Stimulated activated naive CD8-positive, alpha-beta T cell treated with anti-CD3 and anti-CD28 coated beads, Interleukin-15, Interleukin-2, amounts not matched to agents 100 U/mL and 50 U/mL, for 24 hours (primary cell): Measurements from ENCODE around the gene LMNA.
A peak's percentile ranks its signal among the peaks of the same experiment; 100 is the strongest.

Experiments used
- ATAC-seq: fragments of 150-1000 bp; cut with Tn5 transposase; one replicate; pipeline ENCODE4 v1.10.0; 2021
- DNase-seq: peaks from one replicate; pipeline ENCODE4 v3.0.0; 2021

LMNA gene

DNA sequence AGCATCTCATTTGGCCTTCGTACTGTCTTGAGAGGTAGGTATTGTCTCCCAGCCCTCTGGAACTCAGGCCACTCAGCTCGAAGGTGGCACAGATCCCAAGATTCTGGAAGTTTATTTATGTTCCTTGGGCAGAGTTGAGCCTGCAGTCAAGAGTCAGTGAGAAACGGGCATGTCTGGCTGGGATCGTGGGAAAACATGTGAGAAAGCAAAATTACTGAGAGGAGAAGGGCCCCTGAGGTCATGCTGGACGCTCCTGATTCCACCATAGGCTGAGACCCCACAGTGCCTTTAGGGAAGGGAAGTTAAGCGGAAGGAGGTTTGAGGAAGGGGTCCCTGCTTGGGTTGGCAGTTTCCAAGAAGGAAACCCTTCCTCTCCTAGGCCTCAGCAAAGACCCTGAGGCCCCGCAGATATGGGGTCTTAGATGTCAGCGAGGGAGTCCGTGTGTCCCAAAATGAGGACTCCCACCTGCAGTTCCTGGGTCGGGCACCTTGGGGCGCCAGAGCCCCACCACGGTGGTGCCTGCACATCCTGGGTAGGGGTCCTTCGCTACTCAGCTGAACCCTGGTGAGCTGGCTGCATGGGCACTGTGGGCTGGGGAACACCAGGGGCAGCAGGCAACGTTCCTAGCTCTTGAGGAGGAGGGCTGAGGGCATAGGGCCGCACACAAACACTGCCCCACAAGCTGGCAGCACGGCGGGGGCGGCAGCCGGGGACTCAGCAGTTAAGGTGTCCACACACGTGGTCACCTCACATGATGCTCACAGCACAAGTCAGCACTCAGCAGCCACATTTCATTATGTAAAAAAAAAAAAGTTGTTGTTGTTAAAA, 26.6 kb downstream of the LMNA start:
- DNase-seq (peak; percentile 69), ATAC-seq (no peak)

DNA sequence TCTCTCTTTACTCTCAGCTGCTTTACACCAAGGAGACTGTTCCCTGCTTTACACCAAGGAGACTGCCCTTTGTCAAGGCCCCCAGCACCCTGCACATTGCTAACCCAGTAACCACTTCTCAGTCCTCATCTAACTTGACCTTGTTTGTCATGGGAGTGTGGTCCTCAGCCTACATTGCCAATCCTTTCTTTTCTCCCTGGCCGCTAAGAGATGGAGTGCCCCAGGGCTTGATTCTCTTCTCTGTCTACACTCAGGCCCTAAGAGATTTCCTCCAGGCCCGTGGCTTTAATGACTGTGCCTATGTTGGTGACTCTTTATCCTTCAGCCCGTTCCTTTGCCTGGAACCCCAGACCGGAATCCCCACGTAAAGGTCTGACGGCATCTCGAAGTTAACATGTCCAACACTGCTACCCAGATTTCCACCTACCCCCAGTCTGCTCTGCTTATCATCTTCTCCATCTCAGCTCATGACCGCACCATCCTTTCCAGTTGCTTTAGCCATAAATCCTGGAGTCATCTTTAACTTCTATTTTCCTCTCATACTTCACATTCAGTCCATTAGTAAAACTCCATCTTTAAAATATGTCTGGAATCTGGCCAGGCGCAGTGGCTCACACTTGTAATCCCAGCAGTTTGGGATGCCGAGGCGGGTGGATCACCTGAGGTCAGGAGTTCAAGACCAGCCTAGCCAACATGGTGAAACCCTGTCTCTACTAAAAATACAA, 29.4 kb downstream of the LMNA start:
- DNase-seq (no peak), ATAC-seq (no peak)

DNA sequence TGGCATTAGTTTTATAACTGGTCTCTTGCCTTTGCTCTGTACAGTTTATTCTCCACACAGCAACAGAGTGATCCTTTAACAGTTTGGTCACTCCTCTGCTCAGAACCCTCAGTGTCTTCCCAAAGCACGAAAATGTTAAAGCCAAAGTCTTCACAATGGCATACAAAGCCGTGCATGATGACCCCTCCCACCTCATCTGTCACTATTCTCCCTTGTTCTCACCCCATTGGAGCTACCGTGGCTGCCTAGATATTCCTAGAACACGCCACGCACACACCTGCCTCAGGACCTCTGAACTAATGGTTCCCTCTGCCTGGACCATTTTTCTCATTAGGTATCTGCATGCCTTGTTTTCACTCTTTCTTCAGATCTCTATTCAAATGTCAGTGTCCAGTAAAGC, 30.2 kb downstream of the LMNA start:
- ATAC-seq = no peak
- no peak for DNase-seq

DNA sequence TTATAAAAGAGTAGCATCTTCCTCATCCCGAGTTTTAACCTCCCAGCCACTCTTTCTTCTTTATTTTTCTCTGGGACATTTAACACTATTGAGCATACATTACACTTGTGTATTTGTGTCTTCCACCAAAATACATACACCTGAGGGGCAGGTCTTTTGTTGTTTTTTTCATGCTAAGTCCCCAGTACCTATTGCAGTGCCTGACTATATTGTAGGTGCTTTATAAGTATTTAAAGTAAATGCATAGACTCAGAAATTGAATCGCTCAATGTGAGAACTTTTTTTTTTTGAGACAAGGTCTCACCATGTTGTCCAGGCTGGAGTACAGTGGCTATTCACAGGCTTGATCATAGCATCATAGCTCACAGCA, 31.1 kb downstream of the LMNA start:
- ATAC-seq (no peak), DNase-seq (no peak)

DNA sequence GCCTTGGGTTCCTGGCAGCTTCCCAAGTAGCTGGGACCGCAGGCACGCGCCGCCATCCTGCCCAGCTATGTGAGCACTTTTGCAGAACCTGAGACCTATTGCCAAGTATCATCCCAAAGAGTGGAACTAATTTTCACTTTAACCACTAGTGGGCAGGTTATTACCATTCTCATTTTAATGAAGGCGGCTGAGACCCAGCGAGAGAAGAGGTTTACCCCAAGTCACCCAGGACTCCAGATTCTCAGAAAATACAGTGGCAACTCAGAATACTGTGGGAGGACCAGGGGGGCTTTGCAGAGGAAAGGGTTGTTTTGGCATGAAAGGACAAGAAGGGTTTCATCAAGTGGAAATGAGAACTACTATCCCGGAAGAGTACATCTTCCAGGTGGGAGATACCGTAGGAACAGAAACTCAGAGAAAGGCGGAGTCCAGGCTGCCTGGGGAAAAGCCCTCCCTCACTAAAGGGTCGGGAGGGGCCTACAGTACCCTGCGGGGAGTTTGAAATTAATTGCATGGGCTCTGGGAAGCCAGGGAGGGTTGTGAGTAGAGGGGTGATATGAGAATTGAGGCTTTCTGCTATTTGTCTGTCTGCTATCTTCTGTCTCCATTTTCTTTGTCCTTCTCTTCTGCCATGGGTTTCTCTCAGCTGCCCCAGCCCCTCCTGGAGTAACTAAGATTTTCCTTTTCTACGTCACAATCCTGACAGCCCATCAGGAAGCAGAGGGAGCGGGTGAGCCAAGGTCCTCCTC, 31.7 kb downstream of the LMNA start:
- peak; percentile 51 for DNase-seq
- peak; percentile 78 for ATAC-seq

DNA sequence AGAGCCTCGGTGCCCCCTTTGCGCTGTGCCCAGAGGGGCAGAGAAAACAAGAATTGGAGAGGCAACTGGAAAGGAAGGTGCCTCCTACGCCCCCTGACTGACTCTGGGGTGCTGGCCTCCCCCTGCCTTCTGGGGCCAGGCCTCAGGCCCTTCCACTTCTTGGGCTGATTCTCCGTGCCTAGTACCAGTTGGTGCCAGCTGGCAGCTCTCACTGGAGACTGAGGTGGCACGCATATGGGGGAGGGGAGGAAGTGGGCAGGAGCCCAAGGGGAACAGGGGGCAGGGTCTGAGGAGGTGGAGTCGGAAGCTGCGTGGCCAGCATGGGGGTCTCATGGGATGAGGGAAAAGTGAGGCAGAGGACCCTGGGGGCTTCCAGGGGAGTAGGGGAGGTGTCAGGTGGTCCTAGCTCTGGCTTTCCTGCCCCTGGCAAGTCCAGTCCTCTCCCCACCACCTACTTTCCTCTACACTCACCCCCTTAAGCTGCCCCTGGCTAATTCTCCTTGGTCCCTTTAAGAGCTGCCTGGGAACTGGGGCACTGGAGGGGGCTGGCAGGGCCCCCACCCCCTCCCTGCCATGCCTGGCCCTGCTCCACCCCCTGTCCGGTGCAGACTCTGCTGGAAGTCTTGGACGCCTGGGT, 32.4 kb downstream of the LMNA start:
- ATAC-seq = no peak
- peak; percentile 55 for DNase-seq

DNA sequence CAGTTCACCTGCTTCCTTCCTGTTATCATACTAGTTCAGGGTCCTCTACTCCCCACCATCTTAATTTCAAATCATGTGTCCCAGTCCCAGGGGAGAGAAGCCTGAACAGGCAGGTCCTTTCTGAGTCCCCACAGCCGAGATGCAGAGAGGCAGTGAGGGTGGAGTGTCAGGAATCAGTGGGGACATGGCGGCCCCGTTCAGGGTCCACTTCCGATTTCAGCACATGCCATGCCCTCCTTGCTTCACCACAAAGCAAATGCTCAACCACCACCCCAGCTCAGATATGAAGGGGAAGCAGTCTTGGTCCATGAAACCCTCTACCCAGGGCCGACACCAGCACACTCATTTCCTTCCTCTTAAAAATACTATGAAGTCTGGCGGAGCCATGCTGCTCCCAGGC, 33.7 kb downstream of the LMNA start:
- ATAC-seq (no peak), DNase-seq (no peak)

DNA sequence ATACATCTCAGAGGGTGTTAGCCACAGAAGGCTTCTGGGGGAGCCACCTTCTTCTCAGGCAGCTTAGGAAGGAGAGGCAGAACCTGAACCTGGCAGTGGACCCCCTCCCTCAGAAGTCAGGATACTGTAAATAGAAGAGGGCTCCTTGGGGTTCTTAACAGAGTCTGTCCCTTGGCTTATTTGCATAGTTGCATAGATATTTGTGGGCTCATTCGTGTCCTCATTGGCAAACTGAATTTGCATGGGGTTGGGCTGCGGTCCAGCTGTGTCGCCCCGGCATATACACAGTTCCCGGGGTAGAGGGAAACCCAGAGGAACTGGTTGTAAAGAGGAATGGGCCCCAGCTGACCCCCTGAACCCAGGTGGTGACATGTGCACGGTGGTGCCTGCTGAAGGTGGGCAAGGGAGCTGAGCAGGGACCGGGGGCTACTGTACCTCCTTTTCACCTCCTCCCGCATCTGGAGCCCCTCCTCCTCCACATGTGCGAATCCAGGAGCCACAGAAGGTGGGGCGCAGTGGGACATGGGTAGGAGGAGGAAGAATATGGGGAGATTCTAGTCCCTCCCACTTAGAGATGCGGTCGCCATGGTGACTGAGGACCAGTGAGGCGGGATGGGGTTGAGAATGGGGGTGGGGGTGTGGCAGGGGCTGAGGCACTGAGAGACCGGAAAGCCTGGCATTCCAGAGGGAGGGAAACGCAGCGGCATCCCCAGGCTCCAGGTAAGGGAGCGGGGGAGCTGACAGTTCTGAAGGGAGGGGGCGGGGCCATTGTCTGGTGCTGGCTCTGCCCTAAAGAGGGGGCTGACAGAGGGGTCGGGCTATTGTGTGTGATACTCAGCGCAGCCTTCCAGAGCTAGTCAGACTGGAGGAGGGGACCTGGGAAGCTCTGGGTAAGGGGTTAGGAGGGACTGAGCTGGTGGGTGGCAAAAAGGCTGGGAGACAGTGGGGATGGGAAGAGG, 35.1 kb downstream of the LMNA start:
- peak; percentile 10 for ATAC-seq
- DNase-seq = no peak

DNA sequence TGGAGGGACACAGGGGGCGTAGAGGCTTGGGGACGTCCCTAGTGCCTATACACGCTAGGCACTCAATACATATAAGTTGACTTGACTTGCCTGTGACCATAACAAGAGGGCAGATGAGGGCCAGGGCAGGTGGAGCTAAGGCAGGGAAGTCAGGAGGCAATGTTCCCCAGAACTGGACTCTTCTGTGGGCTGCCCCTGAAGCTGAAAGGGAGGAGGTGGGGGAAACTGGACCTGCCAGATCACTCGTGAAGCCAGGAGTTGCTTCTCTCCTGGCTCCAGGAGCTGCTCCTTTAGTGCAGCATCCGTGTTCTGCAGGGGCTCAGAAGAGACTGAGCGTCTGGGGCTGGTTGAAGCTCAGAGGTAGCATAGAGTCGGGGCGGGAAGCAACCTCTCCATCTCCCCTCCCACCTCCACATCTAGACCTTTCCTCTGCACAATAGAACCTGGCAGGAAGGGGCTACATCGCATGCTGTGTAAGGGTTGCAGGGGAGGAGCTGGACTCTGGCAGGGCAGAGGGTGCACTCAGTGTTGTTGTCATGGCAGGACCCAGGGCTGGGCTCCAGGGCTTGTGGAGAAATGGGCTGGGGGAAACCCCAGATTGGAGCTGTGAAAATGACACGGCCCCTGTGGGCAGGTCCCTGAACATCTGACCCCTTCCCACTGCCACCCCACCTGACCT, 36.0 kb downstream of the LMNA start:
- ATAC-seq (peak; percentile 14), DNase-seq (peak; percentile 60)

DNA sequence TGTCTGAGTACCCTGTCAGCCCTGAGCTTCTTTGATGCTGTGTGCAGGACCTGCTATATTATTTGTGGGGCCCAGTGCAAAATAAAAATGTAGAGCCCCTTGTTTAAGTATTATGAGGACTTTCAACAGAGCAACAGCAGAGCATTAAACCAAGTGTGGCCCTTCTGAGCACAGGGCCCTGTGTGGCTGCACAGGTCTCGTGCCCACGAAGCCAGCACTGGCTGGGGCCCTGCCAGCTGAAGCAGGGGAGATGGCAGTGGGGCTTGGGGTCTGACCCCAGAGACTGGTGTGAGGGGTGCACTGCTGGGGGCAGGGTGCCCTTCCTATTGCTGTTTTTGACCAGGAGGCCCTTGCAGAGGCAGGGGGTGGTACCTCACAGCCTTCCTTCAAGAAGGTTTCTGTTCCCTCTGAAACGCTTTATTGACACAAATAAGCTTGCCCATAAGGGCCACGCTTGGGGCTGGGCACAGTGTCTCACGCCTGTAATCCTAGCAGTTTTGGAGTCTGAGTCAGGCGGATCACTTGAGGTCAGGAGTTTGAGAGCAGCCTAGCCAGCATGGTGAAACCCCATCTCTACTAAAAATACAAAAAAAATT, 36.7 kb downstream of the LMNA start:
- DNase-seq (no peak), ATAC-seq (no peak)

DNA sequence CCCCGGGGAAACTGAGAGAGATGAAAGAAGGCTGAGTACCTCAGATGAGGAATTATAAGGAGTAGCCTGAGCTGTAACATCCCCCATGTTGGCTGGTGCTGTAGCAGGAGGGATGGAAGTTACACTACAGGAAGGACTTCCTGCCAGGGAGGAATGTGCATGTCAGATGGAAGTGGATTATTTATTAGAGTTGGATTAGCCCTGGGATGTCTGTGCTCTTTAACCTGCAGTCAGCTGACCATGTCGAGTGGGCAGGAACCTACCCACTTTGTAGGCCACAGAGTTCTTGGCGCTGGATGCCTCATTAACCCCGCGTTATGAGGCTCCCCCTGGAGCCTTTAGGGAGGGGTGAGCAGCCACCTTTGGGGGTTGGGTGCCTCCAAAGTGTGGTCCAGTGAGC, 38.1 kb downstream of the LMNA start:
- DNase-seq = peak; percentile 60
- peak; percentile 33 for ATAC-seq

DNA sequence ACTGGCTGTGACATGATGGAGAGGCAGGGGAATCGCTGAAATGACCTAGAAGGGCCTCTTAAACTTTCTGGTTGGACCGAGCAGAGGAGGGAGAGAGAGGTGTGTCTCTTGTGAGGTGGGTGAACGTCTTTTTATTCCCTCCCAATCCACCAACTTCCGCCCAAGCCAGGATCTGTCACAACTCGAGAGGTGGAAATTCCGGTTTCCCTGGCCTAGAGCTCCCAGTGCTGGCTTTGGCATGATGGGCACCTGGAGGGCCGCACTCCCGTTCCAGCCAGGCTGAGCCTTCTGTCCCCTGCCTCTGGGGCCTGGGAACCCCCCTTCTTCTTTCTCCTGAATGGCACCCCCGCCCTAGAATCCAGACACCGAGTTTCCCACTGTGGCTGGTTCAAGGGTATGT, 38.9 kb downstream of the LMNA start, which contains the start of gene SEMA4A:
SEMA4A (plus strand) TSS at position 224 of the 400 bp plus-strand sequence. CDS start 994 bp downstream, outside the sequence.
- ATAC-seq (no peak), DNase-seq (no peak)

DNA sequence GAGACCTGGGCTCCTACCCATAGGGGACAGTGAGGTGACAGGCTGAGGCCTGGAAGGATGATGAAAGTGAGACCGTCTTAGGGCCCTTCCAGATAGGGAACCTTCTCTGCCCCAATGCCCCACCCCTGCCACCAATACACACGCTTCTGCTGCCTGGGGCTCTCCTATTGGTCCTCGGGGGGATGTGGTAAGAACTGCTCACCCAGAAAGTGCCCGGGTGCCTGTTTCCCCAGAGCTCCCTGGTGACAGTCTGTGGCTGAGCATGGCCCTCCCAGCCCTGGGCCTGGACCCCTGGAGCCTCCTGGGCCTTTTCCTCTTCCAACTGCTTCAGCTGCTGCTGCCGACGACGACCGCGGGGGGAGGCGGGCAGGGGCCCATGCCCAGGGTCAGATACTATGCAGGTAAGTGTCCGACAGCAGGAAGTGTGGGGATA, 39.8 kb downstream of the LMNA start:
- ATAC-seq (peak; percentile 88), DNase-seq (peak; percentile 81)

DNA sequence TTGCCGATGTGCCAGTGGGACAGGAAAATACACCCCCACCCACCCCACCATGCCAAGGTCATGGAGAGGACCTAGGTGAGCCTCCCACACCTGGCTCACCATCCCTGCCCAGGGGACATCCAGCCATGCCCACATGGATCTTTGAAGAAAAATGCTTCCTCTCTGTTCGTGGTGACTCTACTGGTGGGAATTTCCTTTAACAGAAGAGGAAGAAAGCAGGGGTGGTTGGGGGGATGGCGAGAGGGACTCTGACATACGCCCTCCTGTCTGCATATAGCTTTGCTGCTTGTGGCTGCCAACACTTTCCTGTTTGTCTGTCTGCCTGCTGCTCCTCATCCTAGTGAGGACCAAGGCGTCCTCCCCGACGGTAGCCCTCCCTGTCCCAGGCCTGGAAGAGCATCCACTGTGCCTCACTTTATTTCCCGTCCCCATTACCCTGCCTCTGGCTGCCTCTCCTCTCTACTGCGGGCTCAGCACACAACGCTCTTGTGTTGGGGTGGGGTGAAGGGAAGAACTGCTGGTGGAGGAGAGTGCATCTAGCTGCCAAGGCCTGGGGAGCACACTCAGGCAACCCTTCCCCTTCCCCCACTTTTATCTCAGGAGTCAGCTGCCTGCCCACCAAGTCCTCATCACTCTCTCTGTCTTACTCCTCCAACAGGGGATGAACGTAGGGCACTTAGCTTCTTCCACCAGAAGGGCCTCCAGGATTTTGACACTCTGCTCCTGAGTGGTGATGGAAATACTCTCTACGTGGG, 41.4 kb downstream of the LMNA start:
- ATAC-seq (no peak), DNase-seq (no peak)

DNA sequence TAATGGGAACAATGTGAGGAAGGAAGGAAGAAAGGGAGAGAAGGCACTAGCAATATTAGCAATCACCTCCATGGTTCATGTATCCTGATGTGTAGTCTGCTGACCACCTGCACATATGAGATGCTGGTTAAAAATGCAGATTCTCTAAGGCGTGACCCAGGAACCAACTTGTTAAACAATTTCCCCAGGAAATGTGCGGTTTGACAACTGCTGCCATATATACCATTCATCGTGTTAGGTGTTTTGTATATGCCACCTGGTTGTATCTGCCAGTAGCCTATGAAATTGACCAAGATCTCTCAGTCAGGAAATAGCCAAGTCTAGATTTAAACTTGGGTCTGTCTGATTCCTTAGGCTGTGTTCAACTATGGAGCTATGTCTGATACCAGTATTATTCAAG, 43.0 kb downstream of the LMNA start:
- DNase-seq (no peak), ATAC-seq (no peak)

DNA sequence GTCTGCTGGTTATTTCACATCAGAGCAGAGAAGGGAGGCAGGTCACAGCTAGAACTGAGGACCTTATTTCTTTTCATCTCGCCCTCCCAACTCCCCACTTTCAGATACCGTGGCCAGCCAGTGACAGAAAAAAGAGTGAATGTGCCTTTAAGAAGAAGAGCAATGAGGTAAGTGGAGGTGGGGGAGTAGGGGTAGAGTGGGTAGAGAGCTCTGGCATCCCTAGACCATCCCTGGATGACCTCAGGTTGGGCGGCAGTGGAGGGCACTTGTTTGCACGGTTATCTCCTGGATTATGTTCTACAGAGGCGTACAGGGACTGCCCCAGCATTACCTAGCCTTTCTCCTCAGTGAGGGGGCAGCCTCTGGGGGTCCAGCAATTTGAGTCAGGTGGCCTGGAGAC, 43.5 kb downstream of the LMNA start:
- ATAC-seq (no peak), DNase-seq (no peak)

DNA sequence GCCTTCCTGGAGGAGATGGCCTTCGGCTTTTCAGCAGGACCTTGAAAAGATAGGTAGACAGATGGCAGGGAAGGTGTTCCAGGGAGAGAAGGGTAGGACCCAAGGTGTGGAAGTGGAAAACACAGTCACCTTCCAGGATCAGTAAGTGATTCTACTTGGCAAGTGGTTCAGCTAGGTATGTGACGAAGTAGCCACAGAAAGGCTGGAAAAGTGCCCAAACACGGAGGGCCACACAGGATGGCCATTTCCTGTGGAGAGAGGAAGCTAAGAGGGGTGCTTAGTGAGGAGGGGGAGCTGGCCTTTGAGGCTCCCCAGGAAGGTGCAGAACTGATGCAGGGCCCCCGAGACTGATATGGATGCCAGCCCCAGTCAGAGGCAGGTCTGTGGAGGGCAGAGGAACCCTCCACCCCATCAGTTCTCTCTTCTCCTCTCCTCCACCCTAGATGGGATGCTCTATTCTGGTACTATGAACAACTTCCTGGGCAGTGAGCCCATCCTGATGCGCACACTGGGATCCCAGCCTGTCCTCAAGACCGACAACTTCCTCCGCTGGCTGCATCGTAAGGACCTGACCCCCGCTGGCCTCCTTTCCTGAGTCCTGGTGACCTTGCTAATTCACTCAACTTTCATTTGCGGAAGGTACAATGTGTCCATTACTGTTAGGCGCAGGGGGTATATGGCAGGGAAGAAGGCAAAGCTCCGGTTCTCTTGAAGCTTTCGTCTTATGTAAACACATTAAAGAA, 45.7 kb downstream of the LMNA start:
- DNase-seq (no peak), ATAC-seq (no peak)

DNA sequence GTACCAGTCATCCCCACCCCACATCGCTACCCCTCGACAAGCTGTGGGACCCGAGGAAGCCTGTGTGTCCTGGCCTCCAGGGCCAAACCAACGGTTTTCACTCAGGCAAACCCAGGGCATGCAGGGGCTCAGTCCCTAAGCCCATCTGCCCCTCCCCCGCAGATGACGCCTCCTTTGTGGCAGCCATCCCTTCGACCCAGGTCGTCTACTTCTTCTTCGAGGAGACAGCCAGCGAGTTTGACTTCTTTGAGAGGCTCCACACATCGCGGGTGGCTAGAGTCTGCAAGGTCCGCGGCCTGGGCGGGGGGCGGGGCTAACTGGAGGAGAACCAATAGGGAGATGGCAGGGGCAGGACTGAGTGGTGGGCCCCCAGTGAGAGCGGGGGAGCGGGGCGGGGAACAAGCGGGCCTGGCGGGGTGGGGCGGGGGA, 46.2 kb downstream of the LMNA start:
- ATAC-seq (peak; percentile 80), DNase-seq (peak; percentile 81)
